Muscle of arm (tissue), 12 donors: ENCODE data around the gene TOGARAM2. TPM values are rescaled to one million over a fixed set of nuclear protein-coding genes. Genes with fewer than 3 reads are reported as not detected.
A peak's percentile ranks its signal among the peaks of the same experiment; 100 is the strongest.

Source experiments
- DNase-seq: peaks from one replicate; pipeline ENCODE4 v3.0.0-alpha.2; 2013
- polyA plus RNA-seq, 12 donors: library from polyadenylated mRNA; unstranded; fragments of 120-200 nt; gene quantifications; one replicate each; pipeline ENCODE4 v1.2.1, GENCODE V29; 2013; ENCODE audit not compliant: insufficient read length in 12 of 12

TOGARAM2 gene
- polyA plus RNA-seq, 12 donors, result 0.40 to 2.9 (median 0.90) TPM; not detected in 2

DNA sequence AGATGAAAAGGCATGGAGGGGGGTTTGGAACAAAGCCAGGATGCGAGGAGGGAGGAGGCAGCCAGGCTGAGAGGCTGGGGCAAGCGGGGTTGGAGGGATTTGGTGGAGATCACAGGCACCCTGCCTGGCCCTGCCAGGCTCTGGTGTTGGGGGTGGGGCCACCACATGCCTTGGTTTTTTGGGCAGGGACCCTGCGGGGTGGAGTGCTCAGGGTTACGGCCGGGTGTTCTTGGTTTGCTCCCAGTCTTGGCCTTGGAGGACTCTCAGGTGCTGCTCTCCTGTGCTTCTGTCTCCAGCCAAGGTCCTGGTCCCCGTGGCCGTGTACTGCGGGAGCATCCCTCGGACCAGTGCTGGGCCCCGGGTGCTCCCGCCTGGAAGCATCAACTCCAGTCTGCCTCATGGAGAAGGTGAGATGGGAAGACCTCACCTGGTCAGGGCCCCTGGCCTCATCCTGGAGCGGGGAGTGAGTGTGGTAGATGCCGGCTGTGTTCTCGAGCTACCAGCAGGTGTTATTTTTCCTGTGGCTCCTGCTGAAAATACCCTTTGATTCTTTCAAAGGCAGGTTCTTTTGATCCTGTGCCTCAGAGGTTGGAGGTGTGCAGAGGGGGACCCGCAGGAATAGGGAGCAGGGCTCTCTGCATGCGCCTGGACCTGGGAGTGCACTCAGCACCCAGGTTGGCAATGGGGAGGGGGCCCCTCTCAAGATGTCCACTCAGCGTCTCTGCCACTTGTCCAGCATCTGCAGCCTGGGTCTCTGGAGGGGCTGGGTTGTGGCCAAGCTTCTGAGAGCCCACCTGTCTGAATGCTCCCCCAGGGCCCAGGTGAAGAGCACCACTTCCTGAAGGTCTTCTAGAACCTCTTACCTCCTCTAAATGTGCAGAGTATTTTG lies 17.0 kb downstream of the TOGARAM2 start:
- no peak for DNase-seq

DNA sequence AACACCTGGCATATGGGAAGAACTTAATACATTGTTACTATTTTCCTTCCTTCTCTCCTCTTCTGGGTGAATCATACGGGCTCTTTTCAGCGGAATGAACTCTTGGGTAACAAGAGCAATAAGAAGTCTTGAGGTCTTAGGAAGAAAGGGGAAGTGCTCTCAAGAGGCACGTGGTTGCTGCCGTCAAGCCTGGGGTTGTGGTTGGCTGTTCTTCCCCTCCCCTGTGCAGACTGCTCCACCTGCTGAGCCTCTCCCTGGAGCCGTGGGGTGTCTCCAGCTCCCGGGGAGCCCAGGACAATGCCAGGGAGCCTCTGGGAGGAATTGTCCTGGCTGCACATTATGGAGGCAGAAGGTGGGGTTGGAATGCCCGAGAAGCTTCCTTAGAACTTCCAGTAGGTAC lies 19.4 kb downstream of the TOGARAM2 start:
- DNase-seq, result no peak

DNA sequence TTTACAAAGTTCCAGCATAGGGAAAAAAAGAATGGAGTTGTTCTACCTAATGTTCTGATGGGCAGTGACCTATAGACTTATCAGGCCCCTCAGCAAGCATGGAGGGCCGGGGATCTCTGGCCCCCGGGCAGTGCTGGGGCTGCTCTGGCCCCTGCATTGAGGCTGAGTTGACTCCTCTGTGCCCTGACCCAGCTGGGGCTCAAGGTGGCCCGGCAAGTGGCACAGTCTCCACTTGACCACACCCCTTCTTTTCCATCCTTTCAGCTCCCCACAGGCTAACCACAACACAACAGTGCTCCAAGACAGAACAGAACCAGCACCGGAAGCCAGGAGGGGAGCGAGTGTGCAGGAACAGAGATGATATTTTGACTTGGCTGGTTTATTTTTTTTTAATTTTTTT lies 19.9 kb downstream of the TOGARAM2 start:
- DNase-seq, result no peak

DNA sequence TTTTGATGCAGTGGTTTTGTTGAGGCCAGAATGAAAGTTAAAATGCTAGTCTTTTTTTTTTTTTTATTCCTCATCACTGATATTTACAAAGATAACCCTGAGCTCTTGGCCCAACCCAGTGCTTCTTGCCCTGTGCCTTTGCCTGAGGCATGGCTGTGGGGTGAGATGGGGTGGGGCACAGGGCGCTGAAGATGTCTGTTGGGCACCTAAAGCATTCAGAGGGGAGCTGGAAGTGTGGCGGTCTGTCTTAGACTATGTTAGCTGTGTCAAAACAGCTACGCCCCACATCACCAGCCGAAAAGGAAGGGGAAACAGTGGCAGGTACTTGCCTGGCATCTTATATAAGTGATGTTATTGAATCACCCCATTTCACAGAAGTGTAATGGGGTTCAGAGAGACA lies 20.7 kb downstream of the TOGARAM2 start:
- no peak for DNase-seq

DNA sequence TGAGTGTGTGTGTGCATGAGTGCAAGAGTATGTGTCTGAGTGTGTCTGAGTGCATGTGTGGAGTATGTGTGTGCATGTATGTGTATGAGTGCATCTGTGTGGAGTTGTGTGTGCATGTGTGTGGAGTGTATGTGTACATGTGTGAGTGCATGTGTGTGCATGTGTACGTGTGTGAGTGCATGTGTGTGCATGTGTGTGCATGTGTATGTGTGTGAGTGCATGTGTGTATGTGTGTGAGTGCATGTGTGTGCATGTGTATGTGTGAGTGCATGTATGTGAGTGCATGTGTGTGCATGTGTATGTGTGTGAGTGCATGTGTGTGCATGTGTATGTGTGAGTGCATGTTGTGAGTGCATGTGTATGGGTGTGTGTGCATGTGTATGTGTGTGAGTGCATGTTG lies 23.7 kb downstream of the TOGARAM2 start:
- DNase-seq, result no peak

DNA sequence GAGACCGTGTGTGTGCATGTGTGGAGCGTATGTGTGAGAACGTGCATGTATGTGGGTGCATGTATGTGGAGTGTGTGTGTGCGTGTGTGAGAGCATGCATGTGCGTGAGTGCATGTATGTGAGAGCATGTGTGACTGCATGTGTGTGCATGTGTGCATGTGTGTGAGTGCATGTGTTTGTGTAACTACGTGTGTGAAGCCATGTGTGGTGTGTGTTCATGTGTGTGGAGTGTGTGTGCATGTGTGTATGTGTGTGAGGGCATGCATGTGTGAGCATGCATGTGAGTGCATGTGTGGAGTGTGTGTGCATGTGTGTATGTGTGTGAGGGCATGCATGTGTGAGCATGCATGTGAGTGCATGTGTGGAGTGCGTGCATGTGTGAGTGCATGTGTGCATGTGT lies 24.2 kb downstream of the TOGARAM2 start:
- no peak for DNase-seq

DNA sequence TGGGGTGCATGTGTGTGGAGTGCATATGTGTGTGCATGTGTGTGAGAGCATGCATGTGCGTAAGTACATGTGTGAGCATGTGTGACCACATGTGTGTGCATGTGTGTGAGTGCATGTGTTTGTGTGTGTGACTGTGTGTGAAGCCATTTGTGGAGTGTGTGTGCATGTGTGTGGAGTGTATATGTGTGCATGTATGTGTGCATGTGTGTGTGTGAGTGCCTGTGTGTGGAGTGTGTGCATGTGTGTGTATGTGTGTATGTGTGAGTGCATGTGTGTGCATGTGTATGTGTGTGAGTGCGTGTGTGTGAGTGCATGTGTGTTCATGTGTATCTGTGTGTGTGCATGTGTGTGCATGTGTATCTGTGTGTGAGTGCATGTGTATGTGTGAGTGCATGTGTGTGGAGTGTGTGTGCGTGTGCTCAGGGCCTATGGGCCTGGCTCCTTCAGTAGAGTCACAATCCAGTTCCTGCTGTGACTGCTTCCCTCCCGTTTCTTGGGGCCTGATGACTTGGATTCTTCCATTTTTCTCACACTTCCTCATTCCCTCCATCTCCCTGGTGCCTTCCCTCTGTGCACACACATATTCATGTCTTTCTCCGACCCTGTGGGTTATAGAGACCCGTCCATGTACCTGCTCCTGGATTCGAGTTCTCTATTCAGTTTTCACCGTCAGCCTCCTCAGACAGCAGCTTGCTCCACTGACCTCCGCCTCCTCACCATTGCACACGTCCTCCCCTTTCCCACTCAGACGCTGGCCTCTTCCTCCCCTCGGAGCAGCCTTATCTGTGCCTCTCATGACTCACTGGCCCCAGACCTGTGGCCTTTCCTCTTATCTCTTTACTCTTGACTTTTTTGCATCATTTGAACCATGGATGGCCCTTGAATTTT lies 25.2 kb downstream of the TOGARAM2 start:
- no peak for DNase-seq

DNA sequence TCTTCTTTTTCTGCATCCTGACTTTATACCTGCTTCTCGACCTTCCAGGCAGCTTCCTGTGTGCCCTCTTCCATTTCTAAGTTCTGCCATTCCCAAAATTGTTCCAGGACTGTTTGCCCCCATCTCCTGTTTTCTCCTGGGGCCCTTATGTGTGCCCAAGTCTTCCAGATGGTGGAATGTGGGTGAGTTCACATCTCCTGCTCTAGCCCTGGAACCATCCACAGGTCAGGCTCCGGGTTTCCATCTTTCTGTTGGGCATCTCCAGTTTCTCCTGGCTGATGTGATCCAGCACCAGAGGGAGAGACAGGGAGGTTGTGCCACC lies 25.8 kb downstream of the TOGARAM2 start:
- no peak for DNase-seq

DNA sequence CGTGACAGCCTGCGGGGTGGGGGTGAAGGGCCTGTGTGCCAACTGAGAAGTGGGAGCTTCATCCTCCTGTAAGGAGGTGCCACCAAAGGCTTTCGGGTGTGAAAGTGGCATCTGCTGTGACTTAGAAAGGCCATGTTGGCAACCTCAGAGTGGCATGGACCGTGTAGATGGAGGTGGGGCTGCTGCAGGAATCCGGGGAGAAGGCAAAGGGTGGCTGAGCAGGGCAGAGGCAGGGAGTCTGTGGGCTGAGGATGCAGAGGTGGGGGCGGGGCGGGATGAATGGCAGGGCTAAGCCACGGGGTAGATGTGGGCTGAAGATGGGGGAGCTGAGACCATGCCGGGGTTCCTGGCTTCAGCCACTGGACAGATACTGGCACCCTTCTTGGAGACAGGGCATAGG lies 28.2 kb downstream of the TOGARAM2 start:
- no peak for DNase-seq

DNA sequence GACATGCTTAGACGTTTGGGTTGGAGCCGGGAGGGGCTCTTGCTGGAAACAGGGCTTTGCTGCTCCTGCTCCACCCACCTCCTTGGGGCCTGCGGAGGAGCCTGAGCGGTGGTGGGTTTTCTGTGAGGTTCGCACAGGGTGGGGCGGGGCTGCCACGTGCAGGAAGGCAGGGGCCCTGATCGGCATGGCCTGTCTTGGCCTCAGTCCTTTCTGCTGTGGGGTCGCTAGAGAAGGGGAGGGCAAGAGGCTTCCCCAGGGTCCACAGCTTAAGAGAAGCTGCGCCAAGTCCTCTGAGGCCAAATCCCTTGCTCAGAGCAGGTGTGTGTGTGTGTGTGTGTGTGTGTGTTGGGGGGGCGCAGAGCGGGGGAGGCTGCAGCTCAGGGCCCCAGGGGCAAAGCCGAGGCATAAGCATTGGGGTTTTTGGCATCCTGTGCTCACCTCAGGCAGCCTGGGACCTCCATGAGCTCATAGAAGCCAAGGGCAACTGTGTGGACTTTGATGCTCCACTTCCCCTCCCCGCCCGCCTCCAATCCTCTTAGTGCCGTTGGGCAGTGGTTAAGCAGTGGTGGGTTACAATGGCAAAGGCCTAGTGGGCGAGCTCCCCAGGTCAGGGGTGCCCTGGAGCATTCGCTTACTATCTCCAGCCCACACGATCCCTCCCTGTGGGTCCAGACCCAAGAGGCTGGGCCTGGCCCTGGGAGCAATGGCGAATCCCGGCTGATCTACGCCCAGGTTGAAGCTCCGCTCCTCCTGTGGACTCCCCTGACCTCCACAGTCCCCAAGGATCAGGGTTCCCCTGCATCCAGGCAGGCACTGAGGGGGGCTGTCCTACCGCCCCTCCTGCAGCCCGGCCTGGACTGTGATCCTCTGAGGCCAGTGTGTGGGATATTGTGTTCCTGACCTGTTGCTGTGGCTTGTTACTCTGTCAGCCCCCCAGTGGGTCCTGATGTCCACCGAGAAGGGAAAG lies 28.9 kb downstream of the TOGARAM2 start:
- DNase-seq, result no peak

DNA sequence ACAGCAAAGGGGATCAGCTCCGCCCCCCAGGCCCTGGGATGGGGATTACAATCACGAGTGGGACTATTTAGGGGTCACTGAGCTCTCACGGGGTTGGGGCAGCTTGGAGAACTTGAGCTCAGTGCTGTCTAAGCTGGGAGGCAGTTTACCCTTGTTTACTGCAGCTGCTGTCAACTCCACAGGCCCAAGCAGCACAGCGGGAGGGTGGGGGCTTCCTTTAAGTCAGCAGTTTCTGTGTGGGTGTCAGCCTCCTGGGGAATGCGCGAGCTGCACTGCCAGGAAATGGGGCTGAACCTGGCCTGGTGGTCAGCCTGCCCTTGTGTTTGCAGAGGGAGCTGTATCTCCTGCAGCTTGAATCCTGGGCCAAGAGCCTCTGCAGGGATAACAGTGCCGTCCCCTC lies 29.8 kb downstream of the TOGARAM2 start:
- peak; percentile 51 for DNase-seq

DNA sequence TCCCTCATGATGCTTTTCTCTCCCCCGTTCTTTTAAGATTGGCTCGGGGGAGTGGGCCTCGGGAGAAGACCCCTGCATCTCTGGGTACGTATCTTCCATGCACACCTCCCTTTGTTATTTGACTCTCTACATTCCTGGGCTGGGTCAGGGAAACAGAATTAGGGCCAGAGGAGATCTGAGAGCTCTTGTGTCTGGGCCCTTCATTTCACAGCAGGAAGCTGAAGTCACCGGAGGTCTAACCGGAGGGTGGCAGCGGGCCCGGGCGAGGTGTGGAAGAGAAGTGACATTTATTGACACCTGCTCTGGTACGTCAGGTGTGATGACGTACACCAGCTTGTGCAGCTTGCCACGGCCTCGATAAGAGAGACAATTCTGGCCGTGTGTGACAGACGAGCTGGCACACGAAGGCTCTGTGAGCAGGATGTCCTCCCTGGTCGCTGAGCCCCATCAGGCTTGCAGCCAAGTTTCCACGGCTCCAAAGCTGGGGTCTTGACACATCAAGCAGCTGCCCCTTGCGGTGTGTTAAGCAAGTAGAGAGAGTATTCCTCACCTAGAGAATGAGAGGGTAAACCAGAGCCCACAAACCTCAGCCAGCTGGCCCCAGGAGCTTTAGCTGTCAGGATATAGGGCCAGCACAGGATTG lies 30.4 kb downstream of the TOGARAM2 start:
- DNase-seq, result peak; percentile 53

DNA sequence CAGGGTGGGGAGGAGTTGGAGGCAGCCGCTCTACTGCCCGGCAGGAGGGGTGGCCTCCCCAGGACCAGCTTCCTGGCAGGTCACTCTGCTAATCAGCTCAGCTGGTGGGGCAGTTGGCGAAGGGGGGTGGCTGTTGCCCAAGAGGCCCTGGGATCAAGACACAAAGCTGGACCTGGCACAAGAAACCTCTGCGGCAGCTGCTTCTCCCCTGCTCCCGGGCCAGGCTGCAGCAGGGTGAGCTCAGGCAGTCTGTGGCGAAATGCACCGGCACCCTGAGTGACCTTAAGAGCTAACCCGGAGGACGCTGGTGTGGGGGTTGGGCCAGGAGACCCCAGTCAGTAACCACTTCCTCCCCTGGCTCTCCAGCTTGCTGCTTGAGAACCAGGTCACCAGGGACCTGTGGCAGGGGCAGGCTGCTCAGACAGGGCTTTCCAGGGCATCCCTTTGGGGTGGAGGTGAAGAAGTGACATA lies 31.1 kb downstream of the TOGARAM2 start:
- DNase-seq, result no peak

DNA sequence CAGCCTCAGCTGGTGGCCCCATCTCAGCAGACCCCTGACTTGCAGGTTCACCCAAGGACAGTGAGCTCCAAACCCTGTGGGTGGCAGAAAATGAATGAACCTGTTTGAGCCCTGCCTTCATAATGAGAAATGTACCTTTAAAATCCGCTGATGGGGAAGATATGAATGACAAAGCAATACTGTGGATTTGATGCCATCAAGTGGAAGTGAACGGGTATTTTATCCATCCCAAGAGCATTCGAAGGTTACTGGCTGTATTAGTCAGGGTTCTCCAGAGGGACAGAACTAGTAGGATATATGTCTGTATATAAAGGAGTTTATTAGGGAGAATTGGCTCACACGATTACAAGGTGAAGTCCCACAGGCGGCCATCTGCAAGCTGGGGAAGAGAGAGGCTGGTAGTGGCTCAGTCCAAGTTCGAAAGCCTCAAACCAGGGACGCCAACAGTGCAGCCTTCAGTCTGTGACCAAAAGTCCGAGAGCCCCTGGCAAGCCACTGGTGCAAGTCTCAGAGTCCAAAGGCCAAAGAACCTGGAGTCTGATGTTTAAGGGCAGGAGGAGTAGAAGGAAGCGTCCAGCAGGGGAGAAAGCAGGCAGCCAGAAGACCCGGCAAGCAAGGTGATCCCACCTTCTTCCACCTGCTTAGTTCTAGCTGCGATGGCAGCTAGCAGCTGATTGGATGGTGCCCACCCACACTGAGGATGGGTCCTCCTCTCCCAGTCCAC lies 32.1 kb downstream of the TOGARAM2 start:
- DNase-seq, result no peak

DNA sequence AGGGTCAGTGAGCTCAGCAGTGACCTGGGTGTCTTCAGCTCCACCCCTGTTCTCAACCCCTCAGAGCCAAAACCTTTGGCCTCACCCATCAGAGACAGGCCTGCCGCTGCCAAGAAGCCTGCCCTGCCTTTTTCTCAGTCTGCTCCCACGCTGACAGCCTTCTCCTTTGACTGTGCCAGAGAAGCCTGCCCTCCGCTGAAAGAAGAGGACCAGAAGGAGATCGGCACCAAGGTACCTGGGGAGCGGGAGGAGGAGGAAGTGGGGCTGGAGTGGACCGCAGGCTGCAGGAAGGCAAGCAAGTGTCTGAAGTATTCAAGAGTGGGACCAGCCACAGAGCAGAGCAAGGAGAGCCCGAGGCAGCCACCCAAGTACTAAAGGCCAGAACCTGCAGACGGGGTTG lies 33.2 kb downstream of the TOGARAM2 start:
- DNase-seq, result no peak

DNA sequence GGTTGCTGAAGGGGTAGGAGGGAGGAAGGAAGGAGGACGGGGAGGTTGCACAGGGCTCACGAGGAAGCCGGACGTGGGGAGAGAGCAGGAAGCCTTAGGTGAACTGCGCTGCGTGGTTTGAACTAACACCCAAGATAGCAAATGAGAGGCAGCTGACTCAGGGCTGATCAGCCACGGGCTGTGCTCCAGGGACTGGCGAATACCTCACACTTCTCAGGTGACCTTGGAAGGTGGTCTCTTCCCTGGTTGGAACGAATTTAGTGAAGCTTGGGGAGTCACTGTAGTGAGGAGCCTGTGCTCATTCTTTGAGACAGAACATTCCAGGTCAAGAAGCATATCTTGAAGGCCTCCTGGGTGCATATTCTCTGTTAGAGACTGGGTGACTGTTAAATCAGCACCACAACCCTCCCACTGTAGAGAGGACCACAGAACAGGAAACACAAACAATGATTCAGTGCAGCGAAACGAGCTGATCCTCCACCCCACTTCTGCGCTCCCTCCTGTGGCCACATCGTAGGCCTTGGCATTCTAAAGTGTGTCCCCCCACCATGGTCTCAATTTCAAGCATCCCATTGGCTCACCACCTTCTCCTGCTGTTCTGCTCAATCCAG lies 33.8 kb downstream of the TOGARAM2 start:
- no peak for DNase-seq

DNA sequence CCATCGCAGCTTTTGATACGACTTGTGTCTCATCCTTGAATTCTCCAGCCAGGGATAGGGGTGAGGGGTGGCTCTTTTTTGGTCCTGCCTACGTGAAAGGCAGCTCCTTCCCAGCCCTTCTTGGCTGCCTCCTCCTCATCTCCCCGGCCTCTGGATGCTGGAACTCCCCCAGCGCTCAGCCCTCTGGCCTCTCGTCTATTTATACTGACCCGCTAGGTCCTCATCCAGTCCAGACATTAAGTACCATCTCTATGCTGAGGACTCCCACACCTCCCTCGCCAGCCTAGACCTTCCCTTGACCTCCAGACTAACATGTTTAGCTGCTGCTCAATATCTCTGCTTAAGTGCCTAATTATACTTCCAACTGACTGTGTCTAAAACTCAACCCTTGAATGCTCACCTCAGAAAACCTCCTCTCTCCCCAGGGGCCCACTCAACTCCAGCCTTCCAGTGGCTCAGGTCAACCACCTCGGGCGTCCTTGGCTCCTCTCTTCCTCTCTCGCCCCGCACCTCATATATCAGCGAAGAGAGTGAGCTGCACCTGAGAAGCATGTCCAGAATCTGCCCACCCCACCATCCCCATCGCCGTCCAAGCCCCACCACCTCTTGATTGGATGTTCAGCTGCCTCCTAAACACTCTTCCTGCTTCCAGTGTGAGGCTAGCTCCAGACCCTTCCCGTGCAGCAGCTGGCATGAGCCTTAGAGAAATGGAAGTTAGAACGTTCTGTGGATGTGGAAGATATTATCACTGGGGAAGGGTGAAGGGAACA lies 34.8 kb downstream of the TOGARAM2 start:
- DNase-seq, result no peak

DNA sequence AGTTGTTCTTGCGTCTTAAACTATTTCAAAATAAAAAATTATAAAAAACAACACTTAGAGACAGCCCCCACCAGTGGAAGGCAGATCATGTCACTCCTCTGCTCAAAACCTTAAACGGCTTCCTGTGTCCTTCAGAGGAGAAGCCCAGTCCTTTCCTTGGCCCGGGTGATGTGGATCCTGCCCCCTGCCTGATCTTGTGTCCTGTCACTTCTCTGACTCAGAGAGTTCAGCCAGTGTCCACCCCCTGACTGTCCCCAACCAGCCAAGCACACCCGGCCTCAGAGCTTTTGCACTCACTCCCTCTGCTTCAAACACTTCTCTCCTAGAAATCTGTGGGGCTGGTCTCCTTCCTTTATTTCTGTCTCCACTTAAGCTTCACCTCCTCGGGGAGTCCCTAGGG lies 35.4 kb downstream of the TOGARAM2 start:
- DNase-seq, result no peak

DNA sequence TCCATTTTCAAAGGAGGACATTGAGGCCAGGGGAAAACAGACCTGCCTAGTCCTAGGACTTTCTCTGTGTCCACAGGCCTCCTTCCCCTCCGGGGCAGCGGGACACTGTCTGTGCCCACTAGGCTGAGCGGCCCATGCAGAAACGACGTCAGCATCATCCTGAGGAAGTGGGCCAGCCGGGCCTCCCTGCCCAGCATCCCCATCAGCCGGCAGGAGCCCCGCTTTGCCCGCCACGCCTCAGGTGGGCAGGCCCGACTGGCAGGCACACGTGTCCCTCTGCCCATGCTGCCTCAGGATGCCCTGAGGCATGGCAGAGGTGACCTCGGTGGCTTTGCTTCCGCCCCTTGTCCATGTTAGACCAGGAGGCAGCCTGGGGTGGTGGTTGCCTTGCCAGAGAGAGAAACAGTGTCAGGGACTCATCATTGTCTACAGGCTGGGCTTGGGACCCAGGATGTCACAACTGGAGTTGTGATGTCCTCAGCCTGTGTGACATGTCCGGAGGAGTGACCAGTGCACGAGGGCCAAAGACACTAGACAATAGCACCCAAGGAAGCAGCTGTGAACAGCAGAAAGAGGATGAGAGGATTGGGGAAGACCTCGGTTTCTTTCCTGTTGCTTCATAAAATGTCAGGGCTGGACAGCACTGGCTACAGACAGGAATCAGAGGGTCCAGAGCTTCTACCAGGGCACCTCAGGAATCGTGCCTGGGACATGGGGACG lies 36.8 kb downstream of the TOGARAM2 start:
- no peak for DNase-seq
